Glomerular endothelial cell (primary cell): ENCODE data around the gene AFG3L2. TPM values are rescaled to one million over a fixed set of nuclear protein-coding genes. Genes with fewer than 3 reads are reported as not detected.
A peak's percentile ranks its signal among the peaks of the same experiment; 100 is the strongest.
"Not testable (repeated sequence)": the region's sequence is repeated elsewhere in the genome, so short reads cannot be mapped to it uniquely, and the experiment has no call there.

Experiments used
- DNase-seq: peaks from one replicate; pipeline ENCODE4 v3.0.0-alpha.2; 2011; ENCODE audit warnings: low read depth, low spot score; ENCODE audit errors: extremely low read depth
- total RNA-seq: library from RNA; depleted of rRNA; stranded (reverse); fragments of >200 nt; gene quantifications from 2 replicates; pipeline ENCODE4 v1.2.3, GENCODE V29; 2015

Gene AFG3L2
- total RNA-seq, 1 donor from 2014 or later = 39.3 TPM

- no peak for DNase-seq
These were observed 20.8 kb upstream of the AFG3L2 start for GRCh38 chr18:12397793-12398192.

GRCh38 chr18:12397254-12397653 is 20.2 kb upstream of the AFG3L2 start:
- no peak for DNase-seq

- DNase-seq = no peak
These were observed 17.4 kb upstream of the AFG3L2 start for GRCh38 chr18:12394428-12394827.

- DNase-seq = no peak
These were observed 17.0 kb upstream of the AFG3L2 start for GRCh38 chr18:12393998-12394397.

GRCh38 chr18:12393510-12393909 is 16.5 kb upstream of the AFG3L2 start:
- no peak for DNase-seq

GRCh38 chr18:12391487-12392165 is 14.6 kb upstream of the AFG3L2 start:
- peak; percentile 54 for DNase-seq

- no peak for DNase-seq
These were observed 11.4 kb upstream of the AFG3L2 start for GRCh38 chr18:12388442-12388841.

GRCh38 chr18:12384261-12384660 is 7.2 kb upstream of the AFG3L2 start:
- no peak for DNase-seq

GRCh38 chr18:12383759-12384158 is 6.7 kb upstream of the AFG3L2 start:
- not testable (repeated sequence) for DNase-seq

GRCh38 chr18:12382221-12382814 is 5.3 kb upstream of the AFG3L2 start:
- DNase-seq = not testable (repeated sequence)

GRCh38 chr18:12378198-12378558 is 1.2 kb upstream of the AFG3L2 start:
- not testable (repeated sequence) for DNase-seq

GRCh38 chr18:12377556-12378197 is 650 bp upstream of the AFG3L2 start:
- no peak for DNase-seq

- DNase-seq = no peak
These were observed 833 bp downstream of the AFG3L2 start for GRCh38 chr18:12376034-12376753.

- no peak for DNase-seq
These were observed 2.6 kb downstream of the AFG3L2 start for GRCh38 chr18:12374401-12374800.

GRCh38 chr18:12373771-12374116 is 3.3 kb downstream of the AFG3L2 start:
- DNase-seq = no peak

- DNase-seq = no peak
These were observed 3.8 kb downstream of the AFG3L2 start for GRCh38 chr18:12373116-12373770.

GRCh38 chr18:12372406-12372805 is 4.6 kb downstream of the AFG3L2 start:
- no peak for DNase-seq

- no peak for DNase-seq
These were observed 5.4 kb downstream of the AFG3L2 start for GRCh38 chr18:12371590-12371989.

- DNase-seq = no peak
These were observed 7.8 kb downstream of the AFG3L2 start for GRCh38 chr18:12369211-12369610.

- DNase-seq = no peak
These were observed 10.2 kb downstream of the AFG3L2 start for GRCh38 chr18:12366784-12367183.

- no peak for DNase-seq
These were observed 10.6 kb downstream of the AFG3L2 start for GRCh38 chr18:12366379-12366778.
